ENCODE results near the gene CCDC28B. TPM values are rescaled to one million over a fixed set of nuclear protein-coding genes. Genes with fewer than 3 reads are reported as not detected.

CCDC28B gene
- total and polyA plus RNA-seq, 2 of the 13 experiments (the other 11 are each of a cell fraction or from before 2014, with no cell fraction given): 2.6 to 3.5 TPM

DNA sequence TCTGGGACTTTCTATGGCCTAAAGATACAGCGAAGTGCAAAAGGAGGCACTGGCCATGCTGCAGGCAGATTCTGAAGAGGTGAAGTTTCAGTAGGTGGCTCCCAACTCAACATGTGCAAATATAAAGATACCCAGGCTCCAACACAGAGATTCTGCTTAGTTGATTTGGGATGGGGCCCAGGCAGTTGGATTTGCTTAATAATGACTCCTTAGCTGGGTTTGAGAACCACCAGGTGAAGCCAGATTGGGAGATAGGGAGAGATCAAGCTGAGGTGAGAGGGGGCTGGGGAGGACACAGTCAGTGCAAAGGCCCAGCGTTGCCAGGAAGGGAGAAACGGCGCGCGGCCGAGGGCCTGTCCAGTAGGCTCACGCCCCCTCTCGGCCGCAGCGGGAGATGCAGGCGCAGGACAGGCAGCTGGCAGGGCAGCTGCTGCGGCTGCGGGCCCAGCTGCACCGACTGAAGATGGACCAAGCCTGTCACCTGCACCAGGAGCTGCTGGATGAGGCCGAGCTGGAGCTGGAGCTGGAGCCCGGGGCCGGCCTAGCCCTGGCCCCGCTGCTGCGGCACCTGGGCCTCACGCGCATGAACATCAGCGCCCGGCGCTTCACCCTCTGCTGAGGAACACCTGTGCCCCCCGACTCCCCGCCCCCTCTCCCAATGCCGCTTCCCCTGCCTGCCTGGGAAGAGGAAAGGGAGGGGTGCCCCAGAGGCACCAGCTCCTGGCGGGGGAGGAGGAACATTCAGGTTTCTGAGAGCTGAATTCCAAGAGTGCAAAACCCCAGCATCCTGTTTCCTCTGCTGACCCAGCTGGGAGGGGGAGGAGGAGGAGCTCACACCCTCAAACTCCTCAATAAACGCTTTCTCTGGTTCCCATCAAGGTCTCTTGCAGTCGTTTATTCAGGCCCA, 47.8 kb downstream of the CCDC28B start (continued):
- TF ChIP-seq BRD4 (CRISPR knock-in tag; IDR thresholded peaks at IDR 0.05): no peak
- TF ChIP-seq GATAD2A (CRISPR knock-in tag; IDR thresholded peaks at IDR 0.05): no peak
- TF ChIP-seq SIN3B (IDR thresholded peaks at IDR 0.05; ENCODE audit: low read length): no peak
- peak; percentile 74 for TF ChIP-seq UBTF (CRISPR knock-in tag; IDR thresholded peaks at IDR 0.05)
- TF ChIP-seq RBAK (CRISPR knock-in tag; IDR thresholded peaks at IDR 0.05): 0 out of 2 replicates have a peak, but pooled peaks have one; percentile 31
- TF ChIP-seq TARDBP (CRISPR knock-in tag; IDR thresholded peaks at IDR 0.05): peak; percentile 40; the same call in 1 of the 2 replicates
- peak; percentile 56; the same call in 1 of the 2 replicates for TF ChIP-seq SKIL (CRISPR knock-in tag; IDR thresholded peaks at IDR 0.05; ENCODE audit: borderline replicate concordance)
- no peak for TF ChIP-seq ZNF782 (CRISPR knock-in tag; IDR thresholded peaks at IDR 0.05; ENCODE audit: borderline replicate concordance)
- TF ChIP-seq, protein P1, sequence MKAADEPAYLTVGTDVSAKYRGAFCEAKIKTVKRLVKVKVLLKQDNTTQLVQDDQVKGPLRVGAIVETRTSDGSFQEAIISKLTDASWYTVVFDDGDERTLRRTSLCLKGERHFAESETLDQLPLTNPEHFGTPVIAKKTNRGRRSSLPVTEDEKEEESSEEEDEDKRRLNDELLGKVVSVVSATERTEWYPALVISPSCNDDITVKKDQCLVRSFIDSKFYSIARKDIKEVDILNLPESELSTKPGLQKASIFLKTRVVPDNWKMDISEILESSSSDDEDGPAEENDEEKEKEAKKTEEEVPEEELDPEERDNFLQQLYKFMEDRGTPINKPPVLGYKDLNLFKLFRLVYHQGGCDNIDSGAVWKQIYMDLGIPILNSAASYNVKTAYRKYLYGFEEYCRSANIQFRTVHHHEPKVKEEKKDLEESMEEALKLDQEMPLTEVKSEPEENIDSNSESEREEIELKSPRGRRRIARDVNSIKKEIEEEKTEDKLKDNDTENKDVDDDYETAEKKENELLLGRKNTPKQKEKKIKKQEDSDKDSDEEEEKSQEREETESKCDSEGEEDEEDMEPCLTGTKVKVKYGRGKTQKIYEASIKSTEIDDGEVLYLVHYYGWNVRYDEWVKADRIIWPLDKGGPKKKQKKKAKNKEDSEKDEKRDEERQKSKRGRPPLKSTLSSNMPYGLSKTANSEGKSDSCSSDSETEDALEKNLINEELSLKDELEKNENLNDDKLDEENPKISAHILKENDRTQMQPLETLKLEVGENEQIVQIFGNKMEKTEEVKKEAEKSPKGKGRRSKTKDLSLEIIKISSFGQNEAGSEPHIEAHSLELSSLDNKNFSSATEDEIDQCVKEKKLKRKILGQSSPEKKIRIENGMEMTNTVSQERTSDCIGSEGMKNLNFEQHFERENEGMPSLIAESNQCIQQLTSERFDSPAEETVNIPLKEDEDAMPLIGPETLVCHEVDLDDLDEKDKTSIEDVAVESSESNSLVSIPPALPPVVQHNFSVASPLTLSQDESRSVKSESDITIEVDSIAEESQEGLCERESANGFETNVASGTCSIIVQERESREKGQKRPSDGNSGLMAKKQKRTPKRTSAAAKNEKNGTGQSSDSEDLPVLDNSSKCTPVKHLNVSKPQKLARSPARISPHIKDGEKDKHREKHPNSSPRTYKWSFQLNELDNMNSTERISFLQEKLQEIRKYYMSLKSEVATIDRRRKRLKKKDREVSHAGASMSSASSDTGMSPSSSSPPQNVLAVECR (CRISPR knock-in tag; IDR thresholded peaks at IDR 0.05; ENCODE audit: borderline replicate concordance): peak; percentile 57; the same call in 1 of the 2 replicates
- TF ChIP-seq MXD4 (CRISPR knock-in tag; IDR thresholded peaks at IDR 0.05): peak; percentile 43; the same call in 1 of the 2 replicates
- no peak for TF ChIP-seq IRX3 (CRISPR knock-in tag; IDR thresholded peaks at IDR 0.05; ENCODE audit: borderline replicate concordance, low read depth)
- TF ChIP-seq REL (CRISPR knock-in tag; conservative IDR thresholded peaks at IDR 0.05): 0 out of 2 replicates have a peak, but pooled peaks have one; percentile 56
- TF ChIP-seq CENPT (CRISPR knock-in tag; IDR thresholded peaks at IDR 0.05; ENCODE audit: low read depth): peak; percentile 41; the same call in 1 of the 2 replicates
- TF ChIP-seq, protein P2, sequence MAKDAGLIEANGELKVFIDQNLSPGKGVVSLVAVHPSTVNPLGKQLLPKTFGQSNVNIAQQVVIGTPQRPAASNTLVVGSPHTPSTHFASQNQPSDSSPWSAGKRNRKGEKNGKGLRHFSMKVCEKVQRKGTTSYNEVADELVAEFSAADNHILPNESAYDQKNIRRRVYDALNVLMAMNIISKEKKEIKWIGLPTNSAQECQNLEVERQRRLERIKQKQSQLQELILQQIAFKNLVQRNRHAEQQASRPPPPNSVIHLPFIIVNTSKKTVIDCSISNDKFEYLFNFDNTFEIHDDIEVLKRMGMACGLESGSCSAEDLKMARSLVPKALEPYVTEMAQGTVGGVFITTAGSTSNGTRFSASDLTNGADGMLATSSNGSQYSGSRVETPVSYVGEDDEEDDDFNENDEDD (CRISPR knock-in tag; IDR thresholded peaks at IDR 0.05; ENCODE audit: borderline replicate concordance): peak; percentile 35; the same call in 1 of the 2 replicates
- TF ChIP-seq HMGXB4 (CRISPR knock-in tag; IDR thresholded peaks at IDR 0.05; ENCODE audit: borderline replicate concordance in 1 of 2, low read depth in 1 of 2): peak; percentile 66 to 85; a peak in 3 of 4 replicates
